Left lobe of liver (tissue), 2 donors: ENCODE measurements around the gene MEN1. TPM values are rescaled to one million over a fixed set of nuclear protein-coding genes. Genes with fewer than 3 reads are reported as not detected.

ENCODE experiments used
- ATAC-seq: fragments of 200-7000 bp; cut with Tn5 transposase; one replicate; pipeline ENCODE4 v1.9.1; 2020; ENCODE audit warnings: mild to moderate bottlenecking, moderate library complexity
- DNase-seq: peaks from one replicate; pipeline ENCODE4 v3.0.0-alpha.2; 2020; ENCODE audit warnings: low spot score
- total RNA-seq: library from RNA; stranded (reverse); gene quantifications from one replicate; pipeline ENCODE4 v1.2.1, GENCODE V29; 2021
- donor health status: DM: no; HTN: no; CAD: no; lungs with moderate emphysema.
- donor health status: DM: no; HTN: yes; CAD: no.

The MEN1 gene
- total RNA-seq, 1 donor from 2014 or later = 24.0 TPM

GRCh38 chr11:64765851-64766665 is 44.3 kb downstream of the MEN1 start:
- DNase-seq (no peak), ATAC-seq (no peak)

DNA sequence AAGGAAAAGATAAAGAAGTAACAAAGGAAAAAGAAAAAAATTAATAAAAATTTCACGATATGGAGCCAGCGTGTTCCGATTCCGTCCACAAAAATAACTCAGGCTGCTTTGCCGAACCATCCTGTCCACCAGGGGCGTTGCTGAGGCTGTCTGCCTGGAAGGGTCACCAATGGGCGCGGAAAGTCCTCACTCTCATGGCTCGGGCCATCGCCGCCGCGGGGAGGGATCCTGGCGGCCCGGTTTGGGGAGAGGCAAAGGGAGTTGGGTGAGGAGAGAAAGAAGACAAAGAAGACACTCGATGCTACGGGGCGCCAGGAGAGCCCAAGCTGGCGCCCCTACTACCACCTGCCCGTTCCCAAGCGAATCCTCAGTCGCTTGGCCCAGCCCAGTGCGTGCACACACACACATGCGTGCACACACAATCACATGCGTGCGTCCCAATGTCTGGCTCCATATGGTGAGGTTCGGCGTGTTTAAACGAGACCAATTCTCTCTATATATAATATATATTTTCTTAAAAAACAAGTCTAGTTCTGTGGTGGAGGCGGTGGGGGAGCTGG is 45.0 kb downstream of the MEN1 start:
- DNase-seq = no peak

DNA sequence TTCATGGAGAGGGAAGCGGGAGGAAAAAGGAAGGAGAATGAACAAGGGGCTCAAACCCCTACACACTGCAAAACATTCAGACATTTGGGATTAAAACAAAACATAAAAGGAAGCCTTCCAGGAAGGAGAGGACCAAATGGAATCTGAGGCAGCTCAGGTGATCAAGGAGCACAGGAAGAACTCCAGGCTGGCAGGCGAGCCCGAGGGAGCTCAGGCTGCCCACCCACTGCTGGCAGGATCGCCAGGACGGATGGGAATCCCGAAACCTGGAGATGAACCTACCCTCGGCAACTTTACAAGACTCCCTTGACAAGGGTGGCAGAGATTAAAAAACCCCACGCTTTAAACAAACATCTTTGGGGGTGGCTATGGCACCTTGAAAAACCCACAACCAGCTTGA is 45.6 kb downstream of the MEN1 start:
- no peak for ATAC-seq
- no peak for DNase-seq

More for the DNA sequence above, 45.0 kb downstream of the MEN1 start:
- no peak for ATAC-seq

GRCh38 chr11:64764040-64764611 is 46.2 kb downstream of the MEN1 start:
- no peak for DNase-seq
- ATAC-seq = no peak

DNA sequence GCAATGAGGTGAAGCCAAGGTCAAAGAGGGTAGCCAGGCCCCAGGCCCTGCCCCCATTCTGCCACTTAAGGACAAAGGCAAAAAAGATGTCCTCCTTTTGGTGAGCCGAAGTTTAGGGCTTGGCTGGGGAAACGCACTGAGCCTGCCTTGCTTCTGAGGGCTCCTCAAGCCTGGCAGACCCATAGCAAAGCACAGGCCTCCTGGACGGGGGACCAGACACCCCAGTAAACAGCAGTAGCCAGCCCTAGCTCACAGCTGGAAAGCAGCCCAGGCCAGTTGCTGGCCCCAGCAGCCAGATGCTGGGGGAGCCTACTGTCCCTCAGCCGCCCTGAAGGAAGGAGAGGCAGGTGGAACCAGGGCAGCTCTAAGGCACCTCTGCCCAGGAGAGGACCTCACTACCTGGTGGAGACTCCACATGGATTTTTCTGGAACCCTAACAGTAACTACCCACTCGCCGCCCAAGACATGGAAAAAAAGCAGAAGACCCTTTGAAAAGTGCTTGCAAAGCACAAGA is 46.8 kb downstream of the MEN1 start:
- DNase-seq = no peak
- no peak for ATAC-seq

DNA sequence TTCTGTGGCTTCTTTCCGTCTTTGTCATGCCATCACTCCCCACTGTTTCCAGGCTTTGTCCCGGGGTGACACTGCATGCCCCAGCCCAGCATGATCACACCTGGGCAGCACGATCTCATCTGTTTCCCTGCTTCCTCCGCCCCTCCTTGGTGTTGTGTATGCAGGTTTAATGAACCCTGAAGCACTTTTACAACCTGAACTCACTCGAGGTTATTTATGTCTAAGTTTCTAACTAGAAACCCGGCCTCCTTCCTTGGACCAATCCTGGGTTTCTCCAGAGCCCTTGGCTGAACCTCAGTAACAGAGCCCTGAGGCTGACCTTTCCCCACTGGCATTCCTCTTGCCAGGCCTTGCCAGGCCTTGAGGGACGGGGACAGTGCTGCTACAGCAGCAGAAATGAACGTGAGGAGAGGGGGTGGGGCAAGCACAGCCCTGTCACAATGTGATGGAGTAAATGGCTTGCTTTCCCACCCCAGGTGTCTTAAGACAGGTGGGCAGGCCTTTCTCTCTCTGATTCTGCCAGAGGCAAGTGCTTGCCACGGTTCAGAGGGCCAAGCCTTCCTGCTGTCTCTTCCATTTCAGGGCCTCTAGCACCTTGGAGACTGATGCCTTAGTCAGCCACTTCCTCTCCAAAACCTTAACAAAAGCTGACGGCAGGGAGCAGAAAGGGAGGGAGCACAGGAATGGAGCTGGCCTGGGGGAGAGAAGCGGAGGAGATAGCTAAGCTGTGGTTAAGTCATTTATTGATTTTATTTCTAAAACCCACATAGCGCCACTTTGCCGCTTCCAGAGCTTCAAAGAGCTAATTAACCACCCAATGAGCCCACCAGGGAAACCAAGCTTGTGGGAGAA is 47.5 kb downstream of the MEN1 start:
- ATAC-seq (no peak), DNase-seq (no peak)

DNA sequence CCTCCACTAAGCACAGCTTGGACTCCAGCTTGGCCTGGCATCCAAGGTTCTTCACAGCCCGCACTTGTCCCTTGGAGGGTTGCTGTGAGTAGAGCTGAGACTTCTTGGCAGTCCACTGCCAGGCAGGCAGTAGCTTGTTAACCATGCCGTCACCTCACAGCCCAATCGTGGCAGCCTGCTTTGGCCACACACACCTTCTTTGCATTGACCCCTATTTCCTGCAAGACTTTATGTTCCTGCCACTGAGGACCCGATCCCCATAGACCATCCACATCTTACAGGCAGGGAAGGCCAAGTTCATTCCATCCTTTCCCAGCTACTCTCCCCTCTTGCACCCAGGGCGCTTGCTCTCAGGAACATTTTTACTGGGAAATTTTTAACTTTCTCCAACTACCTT is 48.1 kb downstream of the MEN1 start:
- no peak for DNase-seq
- no peak for ATAC-seq

DNA sequence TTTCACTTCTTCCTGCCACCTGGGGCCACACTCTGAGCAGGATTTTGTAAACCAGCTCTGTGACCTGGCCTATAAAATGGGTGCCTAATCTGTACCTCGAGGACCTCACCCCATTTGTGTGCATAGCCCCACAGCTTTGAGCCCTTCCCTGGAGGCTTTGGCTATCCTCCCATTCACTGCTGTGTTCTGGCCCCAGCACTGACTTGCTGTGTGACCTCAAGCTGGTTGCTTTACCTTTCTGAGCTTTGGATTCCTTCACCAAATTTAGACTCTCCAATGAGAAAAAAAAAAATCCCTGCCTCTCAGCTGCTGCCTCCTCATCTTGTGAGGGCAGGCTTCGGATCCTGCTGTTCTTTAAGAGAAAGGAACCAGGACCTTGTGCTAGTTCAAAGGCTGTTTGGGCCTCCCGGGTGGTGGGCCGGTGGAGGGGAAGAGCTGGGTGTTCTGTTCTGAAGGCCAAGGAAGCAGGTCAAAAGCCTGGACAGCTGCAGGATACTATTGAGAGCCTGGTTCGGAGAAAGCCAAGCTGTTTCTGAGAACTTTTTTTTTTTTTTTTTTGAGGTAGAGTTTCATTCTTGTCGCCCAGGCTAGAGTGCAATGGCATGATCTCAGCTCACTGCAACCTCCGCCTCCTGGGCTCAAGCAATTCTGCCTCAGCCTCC is 49.5 kb downstream of the MEN1 start:
- ATAC-seq (no peak), DNase-seq (no peak)

GRCh38 chr11:64759722-64760719 is 50.3 kb downstream of the MEN1 start, which contains the start of gene PYGM:
Gene PYGM (minus strand): TSS chr11:64759974. CDS start chr11:64759898, 76 bp downstream.
- ATAC-seq (peak; percentile 35), DNase-seq (no peak)

DNA sequence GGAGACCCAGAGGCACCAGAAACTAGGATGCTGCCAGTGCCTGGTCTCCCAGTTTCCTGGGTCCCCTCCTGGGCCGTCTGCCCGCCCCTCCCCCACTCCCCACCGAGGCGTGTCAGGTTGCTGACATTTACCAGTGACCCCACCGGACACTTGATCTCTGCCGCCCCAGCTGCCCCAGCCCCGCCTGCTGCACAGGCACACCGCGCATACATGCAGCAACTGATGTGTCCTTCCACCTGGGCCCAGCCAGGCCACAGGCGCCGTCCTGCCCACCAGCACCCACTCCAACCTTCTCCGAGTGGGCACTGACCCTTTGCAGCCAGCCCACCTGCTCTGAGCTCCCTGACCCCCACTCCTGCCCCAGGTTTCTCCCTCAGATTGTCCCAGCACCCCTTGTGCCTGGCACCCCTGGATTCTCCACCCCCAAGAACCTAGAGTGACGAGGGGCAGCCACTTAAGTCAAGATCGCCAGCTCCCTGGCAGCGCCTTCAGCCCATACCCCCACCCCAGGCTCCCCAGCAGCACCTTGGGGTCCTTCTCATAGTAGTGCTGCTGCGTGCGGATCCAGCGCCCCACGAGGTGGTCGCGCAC is 51.1 kb downstream of the MEN1 start:
- no peak for DNase-seq
- no peak for ATAC-seq

DNA sequence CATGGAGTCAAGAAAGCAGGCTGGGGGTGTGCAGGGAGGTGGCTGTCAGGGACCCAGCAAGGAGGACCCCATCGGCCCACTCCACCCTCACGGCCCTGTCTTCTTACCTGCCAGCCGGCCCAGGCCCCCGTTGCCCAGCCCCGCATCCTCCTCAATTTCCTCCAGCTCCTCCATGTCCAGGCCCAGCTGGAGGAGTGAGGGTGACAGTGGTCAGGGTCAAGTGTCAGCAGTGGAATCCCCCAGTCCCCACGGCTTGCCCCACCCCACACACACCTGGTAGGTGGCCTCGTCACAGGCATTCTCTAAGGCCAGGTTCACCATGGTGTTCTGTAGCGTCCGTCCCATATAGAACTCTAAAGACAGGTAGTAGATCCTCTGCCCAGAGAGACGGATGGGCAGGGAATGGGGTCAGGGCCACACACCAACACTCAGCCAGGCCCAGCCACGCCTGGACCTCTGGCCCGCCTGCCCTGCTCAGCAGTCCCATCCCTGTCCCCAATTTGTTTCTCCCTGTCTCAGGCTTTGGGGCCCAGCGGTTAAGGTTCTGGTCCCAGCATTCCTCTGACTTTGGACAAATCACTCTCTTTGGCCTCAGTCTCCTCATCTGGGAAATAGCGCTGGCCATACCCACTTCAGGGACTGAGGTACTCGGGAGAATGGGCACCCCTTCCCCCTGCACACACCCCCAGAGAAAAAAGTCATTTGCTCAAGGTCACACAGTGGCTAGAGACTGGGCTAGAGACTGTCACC is 51.8 kb downstream of the MEN1 start:
- ATAC-seq (no peak), DNase-seq (no peak)

GRCh38 chr11:64757549-64758329 is 52.6 kb downstream of the MEN1 start:
- no peak for ATAC-seq
- no peak for DNase-seq

DNA sequence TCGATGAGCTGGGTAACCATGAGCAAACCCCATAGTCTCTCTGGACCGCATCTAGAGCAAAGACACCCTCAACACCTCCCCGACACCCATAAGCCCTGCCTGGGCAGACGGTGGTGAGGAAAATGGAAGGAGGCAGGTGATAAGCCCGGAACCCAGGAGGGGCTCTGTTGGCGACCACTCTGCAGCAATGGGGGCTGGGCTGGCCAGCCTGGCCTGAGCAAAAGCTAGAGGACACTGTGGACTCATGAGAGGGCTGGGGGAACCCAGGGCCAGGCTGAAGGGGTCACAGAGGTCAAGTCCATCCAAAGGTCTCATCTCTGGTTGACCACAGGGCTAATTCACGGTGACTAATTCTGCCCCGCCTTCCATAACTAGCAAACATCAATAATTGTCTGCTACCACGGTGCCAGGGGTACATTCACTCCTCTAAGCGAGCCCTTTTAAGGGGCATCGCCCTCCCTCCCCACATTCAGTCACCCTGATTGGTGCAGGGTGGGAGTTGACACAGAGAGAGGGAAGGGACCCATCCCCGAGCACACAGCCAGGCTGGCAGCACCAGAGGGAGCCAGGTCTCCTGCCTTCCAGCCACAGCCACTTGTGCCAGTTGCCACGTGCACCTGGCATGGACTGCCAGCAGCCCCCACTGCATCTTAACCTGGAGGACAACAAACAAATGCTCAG is 54.5 kb downstream of the MEN1 start:
- DNase-seq (no peak), ATAC-seq (no peak)

DNA sequence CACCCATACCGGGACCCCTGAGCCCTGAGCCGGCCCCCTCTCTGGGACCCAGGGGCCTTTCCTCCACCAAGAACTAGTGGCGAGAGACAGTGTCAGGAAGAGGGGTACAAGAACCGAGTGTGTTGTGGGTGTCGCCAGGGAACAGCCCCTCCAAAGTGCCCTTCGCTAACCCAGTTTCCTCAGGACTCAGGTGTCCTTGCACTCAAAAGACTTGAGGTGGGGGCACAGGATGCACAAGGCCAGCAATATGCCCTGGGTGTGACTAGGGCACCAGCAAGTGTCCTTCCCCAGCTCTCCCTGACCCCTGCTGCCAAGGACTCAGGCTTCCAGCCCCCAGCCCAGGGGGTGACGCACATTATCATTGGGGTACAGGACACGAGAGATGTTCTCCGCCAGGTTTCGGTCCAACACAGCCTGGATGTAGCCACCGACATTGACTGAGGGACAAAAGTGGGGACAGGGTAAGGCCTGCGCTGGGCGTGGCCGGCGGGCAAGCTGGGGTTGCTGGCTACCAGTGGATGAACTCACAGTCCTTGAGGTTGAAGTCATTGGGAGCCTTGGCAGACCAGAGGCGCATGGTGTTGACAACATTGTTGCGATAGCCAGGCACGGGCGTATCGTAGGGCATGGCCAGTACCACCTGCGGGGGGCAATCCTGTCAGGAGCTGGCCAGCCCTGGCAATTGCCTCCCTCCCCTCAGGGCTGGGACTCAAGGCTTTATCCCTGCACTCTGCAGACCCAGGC is 55.3 kb downstream of the MEN1 start:
- no peak for ATAC-seq
- no peak for DNase-seq

- ATAC-seq = no peak
- no peak for DNase-seq
These were observed 56.0 kb downstream of the MEN1 start for GRCh38 chr11:64754124-64754918.
